ENCODE data around the gene POU6F1.

POU6F1 gene

DNA sequence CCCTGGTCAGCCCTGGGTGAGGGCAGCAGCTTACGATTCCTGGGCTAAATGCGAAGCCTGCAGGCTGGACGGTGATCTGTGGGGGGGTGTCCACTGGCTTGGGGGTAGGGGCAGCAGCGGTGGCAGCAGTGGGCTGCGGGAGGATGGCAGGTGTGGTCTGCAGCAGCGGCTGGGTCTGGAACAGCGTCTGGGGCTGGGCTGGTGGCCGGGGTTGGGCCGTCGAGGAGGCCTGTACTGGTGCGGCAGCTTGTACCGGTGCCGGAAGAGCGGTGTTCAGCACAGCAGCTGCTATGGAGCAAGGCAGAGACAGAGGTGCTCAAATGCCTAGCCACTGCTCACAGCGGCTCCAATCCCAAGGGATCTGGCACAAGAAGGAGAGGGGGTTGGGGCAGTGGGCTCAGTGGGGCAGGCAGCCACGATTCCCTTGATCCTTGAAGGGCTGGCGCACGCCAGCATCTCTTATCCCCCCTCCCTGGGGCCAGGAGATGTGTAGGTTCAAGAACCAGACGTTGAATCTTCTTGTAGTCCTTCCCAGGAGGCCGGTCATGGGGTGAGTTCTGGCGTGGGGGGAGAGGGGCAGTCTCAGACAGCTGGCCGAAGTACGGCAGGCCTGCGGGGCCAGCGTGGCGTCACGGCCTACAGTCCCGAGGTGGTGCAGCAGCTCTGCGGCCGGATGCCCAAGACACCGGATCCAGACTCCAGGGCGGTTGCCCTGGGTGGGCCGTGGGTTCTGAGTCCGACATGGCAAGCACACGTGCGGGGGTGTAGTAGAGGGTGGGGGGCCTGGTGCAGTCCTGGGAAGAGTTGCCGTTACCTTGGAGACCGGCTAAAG, 19.9 kb downstream of the POU6F1 start:
- TF ChIP-seq TCF4 (CRISPR knock-in tag; IDR thresholded peaks at IDR 0.05; ENCODE audit: borderline replicate concordance) (no peak), ZNF8 (CRISPR knock-in tag; IDR thresholded peaks at IDR 0.05) (no peak), ZNF565 (CRISPR knock-in tag; conservative IDR thresholded peaks at IDR 0.05; ENCODE audit: low read depth) (no peak), ZNF70 (CRISPR knock-in tag; IDR thresholded peaks at IDR 0.05) (no peak), CSDC2 (CRISPR knock-in tag; IDR thresholded peaks at IDR 0.05) (no peak), RARB (CRISPR knock-in tag; IDR thresholded peaks at IDR 0.05) (no peak), SNAI2 (CRISPR knock-in tag; IDR thresholded peaks at IDR 0.05) (no peak), ZFP30 (CRISPR knock-in tag; IDR thresholded peaks at IDR 0.05) (no peak), TOX (CRISPR knock-in tag; IDR thresholded peaks at IDR 0.05; ENCODE audit: borderline replicate concordance) (no peak), ZFP3 (CRISPR knock-in tag; IDR thresholded peaks at IDR 0.05) (no peak), ZC3H10 (CRISPR knock-in tag; IDR thresholded peaks at IDR 0.05) (no peak), PPARA (CRISPR knock-in tag; IDR thresholded peaks at IDR 0.05; ENCODE audit: borderline replicate concordance) (no peak), BACH2 (CRISPR knock-in tag; IDR thresholded peaks at IDR 0.05; ENCODE audit: borderline replicate concordance) (no peak), OSR1 (CRISPR knock-in tag; IDR thresholded peaks at IDR 0.05) (no peak), ESRRG (CRISPR knock-in tag; IDR thresholded peaks at IDR 0.05) (no peak)
- TF ChIP-seq, protein P1, sequence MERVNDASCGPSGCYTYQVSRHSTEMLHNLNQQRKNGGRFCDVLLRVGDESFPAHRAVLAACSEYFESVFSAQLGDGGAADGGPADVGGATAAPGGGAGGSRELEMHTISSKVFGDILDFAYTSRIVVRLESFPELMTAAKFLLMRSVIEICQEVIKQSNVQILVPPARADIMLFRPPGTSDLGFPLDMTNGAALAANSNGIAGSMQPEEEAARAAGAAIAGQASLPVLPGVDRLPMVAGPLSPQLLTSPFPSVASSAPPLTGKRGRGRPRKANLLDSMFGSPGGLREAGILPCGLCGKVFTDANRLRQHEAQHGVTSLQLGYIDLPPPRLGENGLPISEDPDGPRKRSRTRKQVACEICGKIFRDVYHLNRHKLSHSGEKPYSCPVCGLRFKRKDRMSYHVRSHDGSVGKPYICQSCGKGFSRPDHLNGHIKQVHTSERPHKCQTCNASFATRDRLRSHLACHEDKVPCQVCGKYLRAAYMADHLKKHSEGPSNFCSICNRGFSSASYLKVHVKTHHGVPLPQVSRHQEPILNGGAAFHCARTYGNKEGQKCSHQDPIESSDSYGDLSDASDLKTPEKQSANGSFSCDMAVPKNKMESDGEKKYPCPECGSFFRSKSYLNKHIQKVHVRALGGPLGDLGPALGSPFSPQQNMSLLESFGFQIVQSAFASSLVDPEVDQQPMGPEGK (CRISPR knock-in tag; IDR thresholded peaks at IDR 0.05; ENCODE audit: borderline replicate concordance): no peak
- TF ChIP-seq, protein P2, sequence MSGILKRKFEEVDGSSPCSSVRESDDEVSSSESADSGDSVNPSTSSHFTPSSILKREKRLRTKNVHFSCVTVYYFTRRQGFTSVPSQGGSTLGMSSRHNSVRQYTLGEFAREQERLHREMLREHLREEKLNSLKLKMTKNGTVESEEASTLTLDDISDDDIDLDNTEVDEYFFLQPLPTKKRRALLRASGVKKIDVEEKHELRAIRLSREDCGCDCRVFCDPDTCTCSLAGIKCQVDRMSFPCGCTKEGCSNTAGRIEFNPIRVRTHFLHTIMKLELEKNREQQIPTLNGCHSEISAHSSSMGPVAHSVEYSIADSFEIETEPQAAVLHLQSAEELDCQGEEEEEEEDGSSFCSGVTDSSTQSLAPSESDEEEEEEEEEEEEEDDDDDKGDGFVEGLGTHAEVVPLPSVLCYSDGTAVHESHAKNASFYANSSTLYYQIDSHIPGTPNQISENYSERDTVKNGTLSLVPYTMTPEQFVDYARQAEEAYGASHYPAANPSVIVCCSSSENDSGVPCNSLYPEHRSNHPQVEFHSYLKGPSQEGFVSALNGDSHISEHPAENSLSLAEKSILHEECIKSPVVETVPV (CRISPR knock-in tag; IDR thresholded peaks at IDR 0.05): no peak
- TF ChIP-seq, protein P3, sequence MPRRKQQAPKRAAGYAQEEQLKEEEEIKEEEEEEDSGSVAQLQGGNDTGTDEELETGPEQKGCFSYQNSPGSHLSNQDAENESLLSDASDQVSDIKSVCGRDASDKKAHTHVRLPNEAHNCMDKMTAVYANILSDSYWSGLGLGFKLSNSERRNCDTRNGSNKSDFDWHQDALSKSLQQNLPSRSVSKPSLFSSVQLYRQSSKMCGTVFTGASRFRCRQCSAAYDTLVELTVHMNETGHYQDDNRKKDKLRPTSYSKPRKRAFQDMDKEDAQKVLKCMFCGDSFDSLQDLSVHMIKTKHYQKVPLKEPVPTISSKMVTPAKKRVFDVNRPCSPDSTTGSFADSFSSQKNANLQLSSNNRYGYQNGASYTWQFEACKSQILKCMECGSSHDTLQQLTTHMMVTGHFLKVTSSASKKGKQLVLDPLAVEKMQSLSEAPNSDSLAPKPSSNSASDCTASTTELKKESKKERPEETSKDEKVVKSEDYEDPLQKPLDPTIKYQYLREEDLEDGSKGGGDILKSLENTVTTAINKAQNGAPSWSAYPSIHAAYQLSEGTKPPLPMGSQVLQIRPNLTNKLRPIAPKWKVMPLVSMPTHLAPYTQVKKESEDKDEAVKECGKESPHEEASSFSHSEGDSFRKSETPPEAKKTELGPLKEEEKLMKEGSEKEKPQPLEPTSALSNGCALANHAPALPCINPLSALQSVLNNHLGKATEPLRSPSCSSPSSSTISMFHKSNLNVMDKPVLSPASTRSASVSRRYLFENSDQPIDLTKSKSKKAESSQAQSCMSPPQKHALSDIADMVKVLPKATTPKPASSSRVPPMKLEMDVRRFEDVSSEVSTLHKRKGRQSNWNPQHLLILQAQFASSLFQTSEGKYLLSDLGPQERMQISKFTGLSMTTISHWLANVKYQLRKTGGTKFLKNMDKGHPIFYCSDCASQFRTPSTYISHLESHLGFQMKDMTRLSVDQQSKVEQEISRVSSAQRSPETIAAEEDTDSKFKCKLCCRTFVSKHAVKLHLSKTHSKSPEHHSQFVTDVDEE (CRISPR knock-in tag; IDR thresholded peaks at IDR 0.05): no peak
- TF ChIP-seq, protein P4, sequence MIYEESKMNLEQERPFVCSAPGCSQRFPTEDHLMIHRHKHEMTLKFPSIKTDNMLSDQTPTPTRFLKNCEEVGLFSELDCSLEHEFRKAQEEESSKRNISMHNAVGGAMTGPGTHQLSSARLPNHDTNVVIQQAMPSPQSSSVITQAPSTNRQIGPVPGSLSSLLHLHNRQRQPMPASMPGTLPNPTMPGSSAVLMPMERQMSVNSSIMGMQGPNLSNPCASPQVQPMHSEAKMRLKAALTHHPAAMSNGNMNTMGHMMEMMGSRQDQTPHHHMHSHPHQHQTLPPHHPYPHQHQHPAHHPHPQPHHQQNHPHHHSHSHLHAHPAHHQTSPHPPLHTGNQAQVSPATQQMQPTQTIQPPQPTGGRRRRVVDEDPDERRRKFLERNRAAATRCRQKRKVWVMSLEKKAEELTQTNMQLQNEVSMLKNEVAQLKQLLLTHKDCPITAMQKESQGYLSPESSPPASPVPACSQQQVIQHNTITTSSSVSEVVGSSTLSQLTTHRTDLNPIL (CRISPR knock-in tag; IDR thresholded peaks at IDR 0.05; ENCODE audit: low read depth): no peak
- no peak for ATAC-seq

DNA sequence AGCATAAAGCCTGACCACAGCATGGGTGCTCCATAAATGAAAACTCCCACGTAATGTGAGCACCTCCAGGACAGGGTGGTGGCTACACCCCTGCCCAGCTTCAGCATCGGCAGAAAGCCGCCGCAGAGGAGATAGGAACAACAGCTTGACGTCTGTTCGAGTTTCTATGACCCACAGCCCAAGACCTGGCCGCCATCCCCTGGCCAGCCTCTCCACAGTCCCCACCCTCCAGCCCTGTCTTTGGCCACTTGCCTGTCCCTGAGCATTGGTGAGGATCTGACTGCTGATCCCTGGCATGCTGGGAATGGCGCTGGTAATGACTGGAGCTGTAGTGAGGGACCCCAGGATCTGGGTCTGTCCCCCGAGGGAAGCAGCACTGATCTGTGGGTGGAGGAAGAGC, 21.3 kb downstream of the POU6F1 start:
- TF ChIP-seq, protein P4 (CRISPR knock-in tag; IDR thresholded peaks at IDR 0.05; ENCODE audit: low read depth): no peak
- no peak for TF ChIP-seq SNAI2 (CRISPR knock-in tag; IDR thresholded peaks at IDR 0.05)
- no peak for ATAC-seq

DNA sequence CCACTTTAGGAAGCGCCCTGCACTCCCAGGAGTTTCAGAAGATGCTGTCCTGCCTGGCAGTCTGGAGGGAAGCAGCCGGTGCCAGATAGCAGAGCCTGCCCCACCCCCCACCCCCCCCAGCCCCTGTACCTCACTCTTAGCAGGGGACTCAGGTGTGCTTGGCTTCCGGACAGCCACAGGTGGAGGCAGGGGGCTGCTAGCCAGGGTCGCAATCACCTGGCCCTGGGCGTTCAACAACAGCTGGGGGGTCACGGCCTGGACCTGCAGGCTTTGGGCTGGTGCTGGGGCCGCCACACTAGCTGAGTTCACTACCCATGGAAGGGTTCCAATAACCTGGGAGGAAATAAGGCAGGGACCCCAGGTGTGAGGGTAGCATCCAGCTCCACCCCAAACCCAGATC, 22.0 kb downstream of the POU6F1 start:
- TF ChIP-seq, protein P2 (CRISPR knock-in tag; IDR thresholded peaks at IDR 0.05): no peak
- TF ChIP-seq RARB (CRISPR knock-in tag; IDR thresholded peaks at IDR 0.05): no peak
- no peak for TF ChIP-seq ARNTL (CRISPR knock-in tag; IDR thresholded peaks at IDR 0.05; ENCODE audit: borderline replicate concordance, low read depth)
- TF ChIP-seq TOX (CRISPR knock-in tag; IDR thresholded peaks at IDR 0.05; ENCODE audit: borderline replicate concordance): no peak
- no peak for TF ChIP-seq GLIS3 (CRISPR knock-in tag; IDR thresholded peaks at IDR 0.05)
- TF ChIP-seq, protein P5, sequence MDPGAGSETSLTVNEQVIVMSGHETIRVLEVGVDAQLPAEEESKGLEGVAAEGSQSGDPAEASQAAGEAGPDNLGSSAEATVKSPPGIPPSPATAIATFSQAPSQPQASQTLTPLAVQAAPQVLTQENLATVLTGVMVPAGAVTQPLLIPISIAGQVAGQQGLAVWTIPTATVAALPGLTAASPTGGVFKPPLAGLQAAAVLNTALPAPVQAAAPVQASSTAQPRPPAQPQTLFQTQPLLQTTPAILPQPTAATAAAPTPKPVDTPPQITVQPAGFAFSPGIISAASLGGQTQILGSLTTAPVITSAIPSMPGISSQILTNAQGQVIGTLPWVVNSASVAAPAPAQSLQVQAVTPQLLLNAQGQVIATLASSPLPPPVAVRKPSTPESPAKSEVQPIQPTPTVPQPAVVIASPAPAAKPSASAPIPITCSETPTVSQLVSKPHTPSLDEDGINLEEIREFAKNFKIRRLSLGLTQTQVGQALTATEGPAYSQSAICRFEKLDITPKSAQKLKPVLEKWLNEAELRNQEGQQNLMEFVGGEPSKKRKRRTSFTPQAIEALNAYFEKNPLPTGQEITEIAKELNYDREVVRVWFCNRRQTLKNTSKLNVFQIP (CRISPR knock-in tag; IDR thresholded peaks at IDR 0.05; ENCODE audit: borderline replicate concordance, low read depth): no peak
- no peak for TF ChIP-seq CSDC2 (CRISPR knock-in tag; IDR thresholded peaks at IDR 0.05)
- no peak for TF ChIP-seq OSR1 (CRISPR knock-in tag; IDR thresholded peaks at IDR 0.05)
- TF ChIP-seq ZNF8 (CRISPR knock-in tag; IDR thresholded peaks at IDR 0.05): no peak
- no peak for TF ChIP-seq BACH2 (CRISPR knock-in tag; IDR thresholded peaks at IDR 0.05; ENCODE audit: borderline replicate concordance)
- TF ChIP-seq, protein P4 (CRISPR knock-in tag; IDR thresholded peaks at IDR 0.05; ENCODE audit: low read depth): no peak
- TF ChIP-seq ZFP30 (CRISPR knock-in tag; IDR thresholded peaks at IDR 0.05): no peak
- no peak for ATAC-seq
